ENCODE measurements around the gene LMO7. TPM values are rescaled to one million over a fixed set of nuclear protein-coding genes. Genes with fewer than 3 reads are reported as not detected.

Gene LMO7
- total and polyA plus RNA-seq, 2 of the 4 experiments (the other 2 are of a cell fraction) = 266 to 367 TPM

DNA sequence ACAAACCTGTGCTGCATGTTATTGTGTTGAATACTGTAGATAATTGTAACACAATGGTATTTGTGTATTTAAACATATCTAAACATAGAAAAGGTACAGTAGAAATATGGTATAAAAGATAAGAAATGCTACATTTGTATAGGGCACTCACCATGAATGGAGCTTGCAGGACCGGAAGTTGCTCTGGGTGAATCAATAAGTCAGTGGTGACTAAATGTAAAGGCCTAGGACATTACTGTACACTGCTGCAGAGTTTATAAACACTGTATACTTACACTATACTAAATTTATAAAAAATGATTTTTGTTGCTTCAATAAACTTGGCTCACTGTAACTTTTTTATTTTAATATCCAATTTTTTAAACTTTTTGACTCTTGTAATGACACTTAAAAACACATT is 34.4 kb downstream of the LMO7 start:
- H2BK120ac ChIP-seq (ENCODE audit: low read depth, low read length) = no peak overlapping the region
- in situ Hi-C loops (cut with MboI; ENCODE audit: low sequenced_read_pairs) = no loop called here
- H3K4ac ChIP-seq (ENCODE audit: low read depth, low read length) = no peak overlapping the region
- no peak overlapping the region; the same call in 1 of the 2 replicates for H2BK20ac ChIP-seq (ENCODE audit: low read depth, low read length)
- DNase-seq (peak; percentile 77), ATAC-seq (ENCODE audit: low read depth) (peak; percentile 57)
- H3K79me1 ChIP-seq (ENCODE audit: low read depth in 1 of 2, low read length in 2 of 2) = peaks cover 7 to 54% of the 10 kb centered on the region in 2 experiments; a peak in 3 of 4 replicates
- peaks cover 83% of the 10 kb centered on the region for H4K20me1 ChIP-seq (ENCODE audit: insufficient read depth, low read length)
- no CpG with 5 or more reads among the region's 1 CpG for WGBS, 2 experiments (ENCODE audit: extremely low coverage in 2 of 2, insufficient read length in 1 of 2)
- H3K14ac ChIP-seq (replicated peaks; ENCODE audit: low read depth, low read length) = no peak overlapping the region
- no peak overlapping the region for H4K8ac ChIP-seq (ENCODE audit: low read depth in 2 of 2, low read length in 2 of 2)
- peaks cover 17% of the 10 kb centered on the region for H3K9me1 ChIP-seq (ENCODE audit: insufficient read depth, low read length)
- ChIA-PET CTCF (interaction anchor here (1.0 kb wide), 1 partner anchor 717 kb away, joined by 3 read pairs; no protein-coding TSS in a partner anchor), POLR2A (ENCODE audit: unreplicated experiment) (no interaction called here)
- dilution Hi-C loops (cut with HindIII; ENCODE audit: low sequenced_read_pairs, unreplicated experiment) = no loop called here
- H3K4me1 ChIP-seq (ENCODE audit: control insufficient read depth, insufficient read depth, low read length) = peaks cover 20% of the 10 kb centered on the region
- no peak overlapping the region for H2AK9ac ChIP-seq (replicated peaks; ENCODE audit: low read depth, low read length, poor library complexity)
- TF ChIP-seq MAFK (IDR thresholded peaks at IDR 0.05; ENCODE audit: low read depth, low read length) (no peak), MAZ (IDR thresholded peaks at IDR 0.05; ENCODE audit: borderline replicate concordance, low read depth, low read length) (no peak), POLR2A (IDR thresholded peaks at IDR 0.05; ENCODE audit: low read depth, low read length) (no peak), FOS (IDR thresholded peaks at IDR 0.05; ENCODE audit: low read depth, low read length) (no peak), CEBPB (IDR thresholded peaks at IDR 0.05; ENCODE audit: low read depth, low read length) (no peak), SMC3 (IDR thresholded peaks at IDR 0.05; ENCODE audit: low read depth, low read length) (no peak), MXI1 (IDR thresholded peaks at IDR 0.05; ENCODE audit: borderline replicate concordance, low read depth, low read length) (no peak), BHLHE40 (IDR thresholded peaks at IDR 0.05; ENCODE audit: low read depth, low read length) (no peak), RFX5 (IDR thresholded peaks at IDR 0.05; ENCODE audit: low read depth, low read length) (no peak)
- TF ChIP-seq, protein P1, sequence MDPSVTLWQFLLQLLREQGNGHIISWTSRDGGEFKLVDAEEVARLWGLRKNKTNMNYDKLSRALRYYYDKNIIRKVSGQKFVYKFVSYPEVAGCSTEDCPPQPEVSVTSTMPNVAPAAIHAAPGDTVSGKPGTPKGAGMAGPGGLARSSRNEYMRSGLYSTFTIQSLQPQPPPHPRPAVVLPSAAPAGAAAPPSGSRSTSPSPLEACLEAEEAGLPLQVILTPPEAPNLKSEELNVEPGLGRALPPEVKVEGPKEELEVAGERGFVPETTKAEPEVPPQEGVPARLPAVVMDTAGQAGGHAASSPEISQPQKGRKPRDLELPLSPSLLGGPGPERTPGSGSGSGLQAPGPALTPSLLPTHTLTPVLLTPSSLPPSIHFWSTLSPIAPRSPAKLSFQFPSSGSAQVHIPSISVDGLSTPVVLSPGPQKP (IDR thresholded peaks at IDR 0.05; ENCODE audit: borderline replicate concordance, low read depth, low read length) = no peak
- TF ChIP-seq, protein P2, sequence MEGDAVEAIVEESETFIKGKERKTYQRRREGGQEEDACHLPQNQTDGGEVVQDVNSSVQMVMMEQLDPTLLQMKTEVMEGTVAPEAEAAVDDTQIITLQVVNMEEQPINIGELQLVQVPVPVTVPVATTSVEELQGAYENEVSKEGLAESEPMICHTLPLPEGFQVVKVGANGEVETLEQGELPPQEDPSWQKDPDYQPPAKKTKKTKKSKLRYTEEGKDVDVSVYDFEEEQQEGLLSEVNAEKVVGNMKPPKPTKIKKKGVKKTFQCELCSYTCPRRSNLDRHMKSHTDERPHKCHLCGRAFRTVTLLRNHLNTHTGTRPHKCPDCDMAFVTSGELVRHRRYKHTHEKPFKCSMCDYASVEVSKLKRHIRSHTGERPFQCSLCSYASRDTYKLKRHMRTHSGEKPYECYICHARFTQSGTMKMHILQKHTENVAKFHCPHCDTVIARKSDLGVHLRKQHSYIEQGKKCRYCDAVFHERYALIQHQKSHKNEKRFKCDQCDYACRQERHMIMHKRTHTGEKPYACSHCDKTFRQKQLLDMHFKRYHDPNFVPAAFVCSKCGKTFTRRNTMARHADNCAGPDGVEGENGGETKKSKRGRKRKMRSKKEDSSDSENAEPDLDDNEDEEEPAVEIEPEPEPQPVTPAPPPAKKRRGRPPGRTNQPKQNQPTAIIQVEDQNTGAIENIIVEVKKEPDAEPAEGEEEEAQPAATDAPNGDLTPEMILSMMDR (conservative IDR thresholded peaks at IDR 0.05; ENCODE audit: low read depth, low read length) = no peak
- H2BK5ac ChIP-seq (ENCODE audit: low read depth, low read length, poor library complexity, severe bottlenecking) = peak overlapping the region; percentile 62
- H4K5ac ChIP-seq (ENCODE audit: low read depth, low read length) = no peak overlapping the region
- H3K4me3 ChIP-seq (ENCODE audit: insufficient read depth, low read depth, low read length) = no peak overlapping the region
- BruUV-seq (replicated peaks) = no TSS peak
- H3K56ac ChIP-seq (ENCODE audit: extremely low read depth, insufficient read depth, low read length) = no peak overlapping the region
- peaks cover 2% of the 10 kb centered on the region; the same call in 1 of the 2 replicates for H3K36me3 ChIP-seq (ENCODE audit: control insufficient read depth, insufficient read depth, low read length)
- no peak overlapping the region for H3K18ac ChIP-seq (ENCODE audit: low read depth, low read length)
- H2BK15ac ChIP-seq (ENCODE audit: low read depth, low read length) = no peak overlapping the region
- no peak overlapping the region for H2AFZ ChIP-seq (replicated peaks; ENCODE audit: low read length, poor library complexity)
- intact Hi-C loops (cut with micrococcal nuclease) = loop anchor here (5.0 kb wide), 1 partner anchor 1232 kb away; no protein-coding TSS in a partner anchor
- peak overlapping the region; percentile 23; the same call in 1 of the 2 replicates for H3K4me2 ChIP-seq (ENCODE audit: low read depth, low read length)
- H3K9me3 ChIP-seq (ENCODE audit: control insufficient read depth, insufficient read depth, low read length) = no peaks in the 10 kb centered on the region
- H4K91ac ChIP-seq (ENCODE audit: insufficient read depth, low read depth, low read length) = no peak overlapping the region
- H2AK5ac ChIP-seq (ENCODE audit: low read depth, low read length) = no peak overlapping the region; the same call in 1 of the 2 replicates
- H3K23ac ChIP-seq (ENCODE audit: low read depth, low read length) = no peak overlapping the region
- H3K27ac ChIP-seq (ENCODE audit: insufficient read depth, low read length) = peak overlapping the region; percentile 38; the same call in 1 of the 2 replicates
- no peak overlapping the region for H3K9ac ChIP-seq (ENCODE audit: low read depth, low read length)
- H3K27me3 ChIP-seq (ENCODE audit: control insufficient read depth, insufficient read depth, low read length) = no peaks in the 10 kb centered on the region
